Left lung (tissue), 10 donors: ENCODE results near the gene FAM81B. TPM values are rescaled to one million over a fixed set of nuclear protein-coding genes. Genes with fewer than 3 reads are reported as not detected.

ENCODE experiments used
- ATAC-seq: fragments of 200-7000 bp; cut with Tn5 transposase; one replicate; pipeline ENCODE4 v1.9.1; 2020; ENCODE audit warnings: moderate library complexity
- DNase-seq, 4 donors: peaks; one replicate each; pipeline ENCODE4 v3.0.0-alpha.2; 2013 to 2020
- H3K27ac ChIP-seq, 2 donors: fragments of 200-600 bp; sonication (generic) in 1 of 2; one replicate each; pipeline versions ENCODE4 v1.5.0 to v1.8.0; 2020 to 2021
- H3K27me3 ChIP-seq, 2 donors: fragments of 200-600 bp; sonication (generic) in 1 of 2; one replicate each; pipeline versions ENCODE4 v1.5.0 to v1.8.0; 2020 to 2021
- H3K36me3 ChIP-seq, 2 donors: fragments of 200-600 bp; sonication (generic) in 1 of 2; one replicate each; pipeline versions ENCODE4 v1.5.0 to v1.8.0; 2020 to 2021
- H3K4me1 ChIP-seq, 2 donors: fragments of 200-600 bp; one replicate each; pipeline ENCODE4 v1.8.0; 2021
- H3K4me3 ChIP-seq, 2 donors: fragments of 200-600 bp; sonication (generic) in 1 of 2; one replicate each; pipeline versions ENCODE4 v1.5.0 to v1.8.0; 2020 to 2021; ENCODE audit warnings: mild to moderate bottlenecking in 1 of 2
- H3K9me3 ChIP-seq, 2 donors: fragments of 200-600 bp; sonication (generic) in 1 of 2; one replicate each; pipeline versions ENCODE4 v1.5.0 to v1.8.0; 2020 to 2021
- intact Hi-C, 2 donors: fragments of 100-400 bp; cut with DNase I; formaldehyde crosslinking; loops; one replicate each; pipeline versions ENCODE4 v1.11.2 to v1.14.2; 2022
- polyA plus RNA-seq, 6 donors: library from polyadenylated mRNA; unstranded; fragments of 120-200 nt; gene quantifications; one replicate each; pipeline ENCODE4 v1.2.1, GENCODE V29; 2013; ENCODE audit not compliant: insufficient read length in 6 of 6
- total RNA-seq, 2 donors: library from RNA; stranded (reverse); fragmentation: NEBNext Ultra II Directional; extraction: Animal tissue kit (Norgen Biotek cat#: 25700); gene quantifications; one replicate each; pipeline ENCODE4 v1.2.1, GENCODE V29; 2021
- TF ChIP-seq, protein P1 (sequence below), 2 donors: fragments of 200-600 bp; sonication (generic) in 1 of 2; IDR thresholded peaks; one replicate each; pipeline versions ENCODE4 v1.5.0 to v1.8.0; 2021; ENCODE audit warnings: antibody characterized with exemption in 2 of 2
- donor health status: DM: no; HTN: yes; CAD: no.
- donor health status: DM: no; HTN: no; CAD: no.

Gene FAM81B
- total and polyA plus RNA-seq, 8 donors = 0.90 to 12.3 (median 4.4) TPM

DNA sequence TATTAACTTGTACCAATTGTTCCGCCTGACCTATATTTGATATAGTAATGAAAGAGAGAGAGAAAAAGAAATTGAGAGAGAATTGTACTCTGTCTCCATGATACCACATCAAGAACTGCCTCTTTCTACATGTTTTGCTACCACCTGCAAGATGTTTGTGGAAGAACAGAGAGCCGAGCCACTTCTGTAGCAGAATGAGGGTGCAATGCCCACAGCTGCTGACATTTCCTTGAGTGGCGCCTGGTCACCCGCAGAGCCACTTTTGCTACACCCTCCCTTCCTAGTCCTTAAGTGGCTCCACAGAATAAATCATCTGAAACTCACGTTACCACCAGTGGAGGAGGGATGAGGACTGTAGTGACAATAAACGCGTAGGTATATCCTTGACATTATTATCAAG is 17.1 kb upstream of the FAM81B start:
- ATAC-seq (no peak), DNase-seq (peak in 1 of 4 donors; percentile 5)
- H3K4me3 ChIP-seq = no peak overlapping the region
- no peaks in the 10 kb centered on the region for H3K9me3 ChIP-seq
- H3K4me1 ChIP-seq = no peaks in the 10 kb centered on the region
- TF ChIP-seq, protein P1, sequence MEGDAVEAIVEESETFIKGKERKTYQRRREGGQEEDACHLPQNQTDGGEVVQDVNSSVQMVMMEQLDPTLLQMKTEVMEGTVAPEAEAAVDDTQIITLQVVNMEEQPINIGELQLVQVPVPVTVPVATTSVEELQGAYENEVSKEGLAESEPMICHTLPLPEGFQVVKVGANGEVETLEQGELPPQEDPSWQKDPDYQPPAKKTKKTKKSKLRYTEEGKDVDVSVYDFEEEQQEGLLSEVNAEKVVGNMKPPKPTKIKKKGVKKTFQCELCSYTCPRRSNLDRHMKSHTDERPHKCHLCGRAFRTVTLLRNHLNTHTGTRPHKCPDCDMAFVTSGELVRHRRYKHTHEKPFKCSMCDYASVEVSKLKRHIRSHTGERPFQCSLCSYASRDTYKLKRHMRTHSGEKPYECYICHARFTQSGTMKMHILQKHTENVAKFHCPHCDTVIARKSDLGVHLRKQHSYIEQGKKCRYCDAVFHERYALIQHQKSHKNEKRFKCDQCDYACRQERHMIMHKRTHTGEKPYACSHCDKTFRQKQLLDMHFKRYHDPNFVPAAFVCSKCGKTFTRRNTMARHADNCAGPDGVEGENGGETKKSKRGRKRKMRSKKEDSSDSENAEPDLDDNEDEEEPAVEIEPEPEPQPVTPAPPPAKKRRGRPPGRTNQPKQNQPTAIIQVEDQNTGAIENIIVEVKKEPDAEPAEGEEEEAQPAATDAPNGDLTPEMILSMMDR (IDR thresholded peaks at IDR 0.05) = no peak
- no peaks in the 10 kb centered on the region for H3K27me3 ChIP-seq
- H3K36me3 ChIP-seq = no peaks in the 10 kb centered on the region
- intact Hi-C loops = no loop called here
- no peak overlapping the region for H3K27ac ChIP-seq

DNA sequence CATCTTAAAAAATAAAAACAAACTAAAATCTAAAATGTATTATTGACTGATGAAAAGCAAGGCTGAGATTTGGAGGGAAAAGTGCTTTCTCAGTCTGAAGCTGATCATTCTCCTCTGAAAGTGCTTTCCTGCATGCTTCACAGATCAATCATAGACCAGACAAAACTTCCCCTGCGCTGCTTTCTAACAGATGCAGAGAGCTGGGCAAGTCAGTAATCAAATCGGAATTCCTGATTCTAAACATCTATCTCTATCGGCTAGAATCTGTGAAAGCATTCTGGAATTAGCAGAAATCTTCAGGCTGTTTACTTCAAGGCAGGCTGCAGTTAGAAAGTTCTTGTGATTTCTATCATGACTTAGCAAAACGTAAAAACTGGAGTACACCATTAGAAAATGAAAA is 15.6 kb upstream of the FAM81B start:
- no peak overlapping the region for H3K4me3 ChIP-seq
- no peaks in the 10 kb centered on the region for H3K9me3 ChIP-seq
- ATAC-seq = no peak
- H3K36me3 ChIP-seq = no peaks in the 10 kb centered on the region
- intact Hi-C loops = no loop called here
- no peak overlapping the region for H3K27ac ChIP-seq
- no peaks in the 10 kb centered on the region for H3K27me3 ChIP-seq
- H3K4me1 ChIP-seq = no peaks in the 10 kb centered on the region
- TF ChIP-seq, protein P1 (IDR thresholded peaks at IDR 0.05) = no peak
- no peak for DNase-seq

DNA sequence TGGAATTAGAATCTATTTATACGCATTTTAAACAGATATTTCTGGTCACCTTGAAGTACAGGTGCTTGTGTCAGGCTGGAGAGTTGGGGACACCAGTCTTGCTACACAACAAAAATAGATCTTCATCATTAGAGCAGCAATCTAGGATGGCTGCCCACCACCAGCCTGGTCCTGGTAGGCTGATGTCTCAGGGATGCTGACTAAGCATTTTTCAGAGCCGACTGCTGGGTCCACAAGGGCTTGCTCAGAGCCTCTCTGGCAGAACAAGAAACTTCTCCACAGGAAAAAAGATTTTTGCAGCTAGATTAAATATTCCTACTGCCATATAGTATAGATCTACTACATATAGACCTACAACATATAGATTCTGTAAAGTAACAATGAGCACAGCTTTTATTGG is 12.0 kb upstream of the FAM81B start:
- H3K27ac ChIP-seq = no peak overlapping the region
- intact Hi-C loops = no loop called here
- no peaks in the 10 kb centered on the region for H3K36me3 ChIP-seq
- TF ChIP-seq, protein P1 (IDR thresholded peaks at IDR 0.05) = no peak
- no peak overlapping the region for H3K4me3 ChIP-seq
- no peaks in the 10 kb centered on the region for H3K27me3 ChIP-seq
- no peaks in the 10 kb centered on the region for H3K9me3 ChIP-seq
- ATAC-seq = no peak
- DNase-seq = no peak
- no peaks in the 10 kb centered on the region for H3K4me1 ChIP-seq

DNA sequence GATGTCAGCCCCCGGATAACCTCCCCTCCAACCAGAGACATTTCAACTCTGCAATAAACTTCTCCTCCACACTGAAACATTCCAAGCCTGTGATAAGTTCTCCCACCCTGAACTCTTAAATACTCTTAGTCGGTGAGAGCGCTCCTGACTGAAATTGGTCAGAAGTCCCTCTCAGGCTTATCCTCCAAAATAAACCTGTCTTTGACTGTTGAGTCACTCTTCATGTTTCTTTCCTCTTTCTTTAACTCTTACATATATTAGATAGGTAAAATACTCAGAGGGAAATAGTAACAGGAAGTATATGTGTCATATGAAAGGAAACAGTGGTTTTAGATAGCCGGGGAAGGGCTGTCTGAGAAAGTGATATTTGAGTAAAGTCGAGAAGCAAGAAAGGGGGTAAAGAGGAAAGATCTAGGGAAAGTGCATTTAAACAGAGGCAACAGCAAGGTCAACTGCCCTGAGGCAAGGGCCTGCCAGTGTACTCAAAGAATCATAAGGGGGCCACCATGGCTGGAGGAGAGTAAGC is 11.0 kb upstream of the FAM81B start:
- Histone ChIP-seq H3K27me3 (no peaks in the 10 kb centered on the region), H3K36me3 (no peaks in the 10 kb centered on the region), H3K27ac (no peak overlapping the region), H3K9me3 (no peaks in the 10 kb centered on the region), H3K4me1 (no peaks in the 10 kb centered on the region), H3K4me3 (no peak overlapping the region)
- intact Hi-C loops = no loop called here
- TF ChIP-seq, protein P1 (IDR thresholded peaks at IDR 0.05) = no peak
- DNase-seq (no peak), ATAC-seq (no peak)

DNA sequence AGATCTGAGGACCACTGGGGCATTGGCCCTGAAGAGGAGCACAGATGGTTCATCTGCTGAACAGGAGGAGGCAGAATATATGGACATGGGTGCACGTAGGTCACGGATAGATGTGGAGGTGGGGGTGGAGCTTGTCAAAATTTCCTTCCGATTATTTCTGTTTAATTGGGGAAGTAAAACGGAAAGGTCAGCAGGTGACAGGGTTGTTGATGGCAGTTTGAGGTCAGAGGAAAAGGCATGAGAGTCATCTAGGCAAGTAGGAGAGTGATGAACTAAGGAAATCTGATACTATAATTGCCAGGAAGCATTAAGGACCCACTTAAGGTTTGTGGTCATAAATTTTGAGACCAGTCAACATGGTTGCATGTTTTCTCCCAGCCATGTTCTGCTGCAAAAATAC is 8.4 kb upstream of the FAM81B start:
- no peaks in the 10 kb centered on the region for H3K9me3 ChIP-seq
- no peak for DNase-seq
- TF ChIP-seq, protein P1 (IDR thresholded peaks at IDR 0.05) = no peak
- no peak for ATAC-seq
- H3K36me3 ChIP-seq = no peaks in the 10 kb centered on the region
- H3K27ac ChIP-seq = no peak overlapping the region
- intact Hi-C loops = no loop called here
- no peaks in the 10 kb centered on the region for H3K27me3 ChIP-seq
- H3K4me1 ChIP-seq = no peaks in the 10 kb centered on the region
- no peak overlapping the region for H3K4me3 ChIP-seq
